ENCODE data around the gene SLC25A12. TPM values are rescaled to one million over a fixed set of nuclear protein-coding genes. Genes with fewer than 3 reads are reported as not detected.

SLC25A12 gene
- total and polyA plus RNA-seq, 9 of the 15 experiments (the other 6 are each of a cell fraction or from before 2014, with no cell fraction given): 13.5 to 36.5 (median 21.7) TPM

DNA sequence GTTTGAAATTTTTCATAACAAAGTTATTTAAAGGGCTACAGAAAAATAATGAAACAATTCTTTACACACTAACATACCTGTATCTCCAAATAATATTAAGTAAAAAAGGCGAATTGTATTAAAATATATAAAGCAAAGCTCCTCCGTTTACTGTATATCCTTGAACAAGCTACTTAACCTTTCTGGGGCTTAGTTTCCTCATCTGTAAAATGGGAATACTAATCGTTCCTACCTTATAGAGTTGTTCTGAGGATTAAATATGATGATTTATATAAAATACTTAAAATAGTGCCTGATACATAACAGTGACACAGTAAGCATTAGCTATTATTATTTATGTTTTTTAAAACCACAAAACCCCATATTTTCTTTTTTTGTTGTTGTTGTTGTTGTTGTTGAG lies 13.3 kb downstream of the SLC25A12 start:
- intact Hi-C loops (cut with micrococcal nuclease) (no loop called here), in situ Hi-C loops (cut with MboI) (no loop called here)
- H3K4me1 ChIP-seq (replicated peaks in 1 of 2; ENCODE audit: control insufficient read depth in 2 of 2, insufficient read depth in 2 of 2, low read length in 2 of 2): peaks cover 0 to 15% of the 10 kb centered on the region in 2 experiments; a peak in 3 of 5 replicates
- no peaks in the 10 kb centered on the region for H3K36me3 ChIP-seq (ENCODE audit: control insufficient read depth, insufficient read depth, low read length)
- BruUV-seq (replicated peaks): no TSS peak
- H3K9me3 ChIP-seq (replicated peaks; ENCODE audit: control insufficient read depth, insufficient read depth, low read depth, low read length): no peaks in the 10 kb centered on the region
- ATAC-seq (no peak), DNase-seq (ENCODE audit: extremely low read depth in 1 of 4, low spot score in 3 of 4) (no peak), FAIRE-seq (no peak)
- ChIA-PET CTCF (ENCODE audit: low intra/inter-chr PET ratio) (no interaction called here), POLR2A (interaction anchor here (0.6 to 8.4 kb wide), 2 partner anchors 10 to 470 kb away, joined by 3 to 78 read pairs; partner anchors contain the start of gene SLC25A12)
- no peak overlapping the region for H3K27ac ChIP-seq (ENCODE audit: extremely low read depth, low read depth, low read length)
- no peak overlapping the region for H2AFZ ChIP-seq (ENCODE audit: low read depth, low read length)
- H3K27me3 ChIP-seq (ENCODE audit: control insufficient read depth in 2 of 2, insufficient read depth in 2 of 2, low read length in 2 of 2): no peaks in the 10 kb centered on the region
- H3K9me1 ChIP-seq (ENCODE audit: control insufficient read depth, insufficient read depth, low read length): no peaks in the 10 kb centered on the region
- H3K79me2 ChIP-seq (ENCODE audit: control insufficient read depth, insufficient read depth, low read length): peaks cover 10% of the 10 kb centered on the region
- H3K4me2 ChIP-seq (ENCODE audit: insufficient read depth, low read length): no peak overlapping the region
- 65% methylated on average over 3 of the region's 3 CpGs for WGBS (ENCODE audit: insufficient coverage, low coverage, missing lambda C conversion rate)
- no peak overlapping the region for H3K9ac ChIP-seq (ENCODE audit: insufficient read depth in 1 of 2, low read depth in 2 of 2, low read length in 2 of 2)
- H3K4me3 ChIP-seq: no peak overlapping the region
- TF ChIP-seq BCOR (IDR thresholded peaks at IDR 0.05): peak; percentile 68; the same call in 1 of the 2 replicates
- TF ChIP-seq ESRRA (IDR thresholded peaks at IDR 0.05; ENCODE audit: borderline replicate concordance, low read depth): 0 out of 2 replicates have a peak, but pooled peaks have one; percentile 25
- peak; percentile 25 to 44; a peak in 2 of 4 replicates for TF ChIP-seq KDM1A (IDR thresholded peaks at IDR 0.05)
- TF ChIP-seq RBM25 (IDR thresholded peaks at IDR 0.05; ENCODE audit: low read depth, low read length, severe bottlenecking): peak; percentile 98
- TF ChIP-seq, protein P1, sequence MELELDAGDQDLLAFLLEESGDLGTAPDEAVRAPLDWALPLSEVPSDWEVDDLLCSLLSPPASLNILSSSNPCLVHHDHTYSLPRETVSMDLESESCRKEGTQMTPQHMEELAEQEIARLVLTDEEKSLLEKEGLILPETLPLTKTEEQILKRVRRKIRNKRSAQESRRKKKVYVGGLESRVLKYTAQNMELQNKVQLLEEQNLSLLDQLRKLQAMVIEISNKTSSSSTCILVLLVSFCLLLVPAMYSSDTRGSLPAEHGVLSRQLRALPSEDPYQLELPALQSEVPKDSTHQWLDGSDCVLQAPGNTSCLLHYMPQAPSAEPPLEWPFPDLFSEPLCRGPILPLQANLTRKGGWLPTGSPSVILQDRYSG (tag; conservative IDR thresholded peaks at IDR 0.05; ENCODE audit: low read depth): no peak
- no peak for TF ChIP-seq NONO (IDR thresholded peaks at IDR 0.05; ENCODE audit: low read depth in 2 of 2, low read length in 1 of 2)
- H4K20me1 ChIP-seq (replicated peaks; ENCODE audit: control insufficient read depth, insufficient read depth, low read length): no peaks in the 10 kb centered on the region

Measured in K562 (cell line).